ENCODE measurements around the gene FXYD6. TPM values are rescaled to one million over a fixed set of nuclear protein-coding genes. Genes with fewer than 3 reads are reported as not detected.

The FXYD6 gene
- total and polyA plus RNA-seq, 7 donors, result 10.8 to 27.9 (median 14.0) TPM

DNA sequence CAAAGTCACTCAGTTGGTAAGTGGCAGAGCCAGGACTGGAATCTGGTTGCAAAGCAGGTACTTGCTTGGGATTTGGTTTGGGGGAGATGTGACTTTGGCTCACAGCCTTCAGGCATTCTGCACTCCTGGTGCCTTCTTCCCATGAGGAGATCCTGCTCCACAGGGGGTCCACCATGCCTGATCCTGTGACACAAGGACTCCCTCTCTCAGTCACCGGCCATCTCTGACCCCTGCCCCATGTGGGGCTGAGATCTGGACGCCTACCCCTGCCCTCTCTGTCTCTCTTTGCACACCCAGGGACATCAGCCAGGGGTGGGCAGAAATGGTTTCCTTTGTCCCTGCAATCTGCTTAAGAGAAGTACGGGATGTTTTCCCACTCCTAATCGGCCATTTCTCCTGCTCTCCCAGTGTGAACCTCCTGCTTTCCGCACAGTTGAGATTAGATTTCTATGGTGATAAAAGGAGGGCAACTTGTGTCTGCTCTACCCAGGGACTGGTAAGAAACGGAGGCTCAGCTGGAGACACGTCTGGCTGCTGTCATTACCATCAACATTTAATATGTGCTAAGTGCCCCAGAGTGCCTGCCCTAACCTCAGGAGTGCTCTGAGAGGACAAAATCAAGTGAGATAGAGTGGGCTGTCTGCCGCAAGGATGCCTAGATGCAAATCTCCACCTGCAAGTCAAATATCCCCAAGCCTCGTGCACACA, 11.1 kb upstream of the FXYD6 start:
- Histone ChIP-seq H3K4me3 (no peak overlapping the region), H3K27ac (no peak overlapping the region), H3K36me3 (ENCODE audit: insufficient read depth in 1 of 2, low read depth in 1 of 2) (no peaks in the 10 kb centered on the region), H3K9me3 (no peaks in the 10 kb centered on the region), H3K27me3 (ENCODE audit: insufficient read depth in 3 of 3, low read length in 2 of 3) (no peaks in the 10 kb centered on the region), H3K4me1 (peaks cover 6% of the 10 kb centered on the region)
- TF ChIP-seq CTCF (IDR thresholded peaks at IDR 0.05), result no peak
- DNase-seq (peak in 1 of 2 donors; percentile 6), ATAC-seq (no peak)
- 82 to 89% (median 84%) methylated on average over 9 of the region's 9 CpGs for WGBS, 3 donors
- intact Hi-C loops (cut with DNase I), result no loop called here

DNA sequence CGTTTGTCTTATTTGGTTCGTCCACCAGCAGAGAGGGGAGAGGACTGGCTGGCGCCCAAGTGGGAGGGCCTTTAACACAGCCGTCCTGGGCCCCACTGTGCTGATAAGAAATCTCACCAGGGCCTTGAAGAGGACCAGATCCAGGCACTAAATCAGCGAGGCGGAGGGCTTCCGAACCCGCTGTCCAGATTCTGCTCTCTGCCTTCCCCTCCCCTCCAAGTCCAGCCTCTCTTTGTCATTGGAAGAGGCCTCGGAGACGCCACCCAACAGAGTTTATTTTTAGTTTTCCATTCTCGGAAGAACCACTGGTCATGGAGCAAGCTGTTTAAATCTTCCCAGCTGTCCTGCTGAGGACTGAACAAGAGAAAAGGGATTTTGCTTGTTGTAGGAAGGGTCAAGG, 9.3 kb upstream of the FXYD6 start:
- Histone ChIP-seq H3K9me3 (no peaks in the 10 kb centered on the region), H3K4me1 (peaks cover 6% of the 10 kb centered on the region), H3K36me3 (ENCODE audit: insufficient read depth in 1 of 2, low read depth in 1 of 2) (no peaks in the 10 kb centered on the region), H3K4me3 (peak overlapping the region; percentile 46), H3K27ac (peak overlapping the region; percentile 55), H3K27me3 (ENCODE audit: insufficient read depth in 3 of 3, low read length in 2 of 3) (peaks cover 0 to 3% (median 2%) of the 10 kb centered on the region in 3 donors)
- intact Hi-C loops (cut with DNase I), result no loop called here
- WGBS, 3 donors, result 9 to 13% (median 10%) methylated on average over 11 of the region's 11 CpGs
- DNase-seq (peak; percentile 61 to 77), ATAC-seq (peak; percentile 71 to 93 (median 84))
- TF ChIP-seq CTCF (IDR thresholded peaks at IDR 0.05), result no peak

DNA sequence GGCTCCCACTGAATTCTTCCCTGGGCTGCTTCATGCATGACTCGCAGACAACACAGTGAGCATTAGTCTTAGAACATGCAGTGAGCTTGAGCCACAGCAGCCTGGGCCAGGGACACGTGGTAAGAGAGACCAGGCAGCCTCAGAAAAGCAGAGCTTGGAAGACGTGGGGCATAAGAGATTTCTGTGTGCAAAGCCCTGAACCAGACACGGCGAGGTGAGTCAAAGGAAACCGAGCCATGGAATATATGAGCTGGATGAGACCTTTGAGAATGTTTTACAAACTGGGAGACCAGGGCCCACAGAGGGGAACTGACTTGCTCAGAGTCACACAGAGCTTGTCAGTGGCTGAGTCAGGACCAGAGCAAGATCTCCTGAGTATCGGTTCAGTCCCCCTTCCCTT, 8.5 kb upstream of the FXYD6 start:
- no peaks in the 10 kb centered on the region for H3K36me3 ChIP-seq (ENCODE audit: insufficient read depth in 1 of 2, low read depth in 1 of 2)
- no peak for DNase-seq
- H3K9me3 ChIP-seq, result no peaks in the 10 kb centered on the region
- intact Hi-C loops (cut with DNase I), result no loop called here
- H3K27ac ChIP-seq, result peak overlapping the region; percentile 55
- WGBS, 3 donors, result 76 to 83% (median 79%) methylated on average over 7 of the region's 7 CpGs
- H3K4me1 ChIP-seq, result peaks cover 6% of the 10 kb centered on the region
- H3K4me3 ChIP-seq, result no peak overlapping the region
- no peak for ATAC-seq
- TF ChIP-seq CTCF (IDR thresholded peaks at IDR 0.05), result no peak
- H3K27me3 ChIP-seq (ENCODE audit: insufficient read depth in 3 of 3, low read length in 2 of 3), result peaks cover 0 to 8% (median 3%) of the 10 kb centered on the region in 3 donors

DNA sequence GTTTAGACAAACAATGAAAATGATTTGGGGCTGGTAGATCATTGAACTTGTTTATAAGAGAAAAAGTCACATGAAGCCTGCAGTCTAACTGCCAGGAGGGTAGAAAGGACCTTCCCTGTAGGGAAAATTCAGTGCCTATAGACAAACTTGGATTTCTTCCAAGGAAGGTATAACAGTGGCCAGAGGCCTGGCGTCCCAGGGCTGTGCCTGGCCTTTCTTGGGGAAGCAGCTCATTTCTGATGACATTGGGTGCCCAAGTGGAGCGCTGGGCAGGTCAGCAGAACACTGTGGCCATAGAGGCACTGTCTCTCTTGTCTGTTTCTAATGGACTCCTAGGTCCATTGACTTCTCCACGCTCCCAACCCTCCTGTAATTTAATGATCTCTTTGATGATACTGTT, 6.6 kb upstream of the FXYD6 start:
- Histone ChIP-seq H3K27me3 (ENCODE audit: insufficient read depth in 3 of 3, low read length in 2 of 3) (peaks cover 0 to 22% (median 7%) of the 10 kb centered on the region in 3 donors), H3K36me3 (ENCODE audit: insufficient read depth in 1 of 2, low read depth in 1 of 2) (no peaks in the 10 kb centered on the region), H3K4me3 (no peak overlapping the region), H3K4me1 (peaks cover 6% of the 10 kb centered on the region), H3K27ac (no peak overlapping the region), H3K9me3 (no peaks in the 10 kb centered on the region)
- intact Hi-C loops (cut with DNase I), result no loop called here
- TF ChIP-seq CTCF (IDR thresholded peaks at IDR 0.05), result no peak
- WGBS, 3 donors, result 88 to 90% (median 89%) methylated on average over 3 of the region's 3 CpGs
- ATAC-seq, result no peak
- no peak for DNase-seq

Data from psoas muscle (tissue), 8 donors.